Endothelial cell of umbilical vein (primary cell): ENCODE results near the gene NELL2.

Experiments used
- EZH2 ChIP-seq: IDR thresholded peaks from 2 replicates; pipeline ENCODE4 v1.6.1; 2012; ENCODE audit warnings: borderline replicate concordance, low read depth, mild to moderate bottlenecking, moderate library complexity, low read length, inconsistent platforms; ENCODE audit not compliant: severe bottlenecking
- POLR2A ChIP-seq: IDR thresholded peaks from 2 replicates; pipeline ENCODE4 v1.6.1; 2012; ENCODE audit warnings: low read depth, mild to moderate bottlenecking, control low read depth, low read length
- POLR2AphosphoS5 ChIP-seq: IDR thresholded peaks from 2 replicates; pipeline ENCODE4 v1.6.1; 2012; ENCODE audit warnings: low read depth, mild to moderate bottlenecking, control low read depth, low read length, moderate library complexity; ENCODE audit not compliant: insufficient read depth
- TF ChIP-seq, protein P1 (sequence below), 2 donors: IDR thresholded peaks; 1 replicate in 1 of 2; 2 replicates in 1 of 2; pipeline ENCODE4 v1.5.1; 2011; ENCODE audit warnings: low read length in 2 of 2, mild to moderate bottlenecking in 2 of 2, moderate library complexity in 2 of 2, control low read depth in 1 of 2, inconsistent platforms in 1 of 2, low read depth in 1 of 2; ENCODE audit not compliant: insufficient read depth in 1 of 2; ENCODE audit errors: extremely low read depth in 1 of 2

DNA sequence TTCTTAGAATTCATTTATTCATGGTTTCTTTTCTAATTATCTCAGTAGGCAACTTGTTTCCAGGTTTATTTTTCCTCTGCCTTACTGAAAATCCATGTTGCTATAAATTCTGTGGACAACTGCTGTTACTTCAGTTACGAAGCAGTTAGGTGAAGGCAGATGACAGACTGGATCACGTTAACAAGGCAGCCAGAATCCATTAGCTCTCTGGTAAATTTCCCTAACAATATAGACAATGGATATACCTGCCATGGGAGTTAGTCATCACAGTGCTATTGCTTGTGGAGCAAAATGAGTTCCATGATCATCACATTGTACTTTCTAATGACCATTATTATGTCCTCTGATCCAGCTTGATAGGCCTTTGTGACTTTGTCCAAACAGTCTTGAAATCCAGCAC lies 291.5 kb downstream of the NELL2 start:
- TF ChIP-seq POLR2A: no peak
- TF ChIP-seq, protein P1, sequence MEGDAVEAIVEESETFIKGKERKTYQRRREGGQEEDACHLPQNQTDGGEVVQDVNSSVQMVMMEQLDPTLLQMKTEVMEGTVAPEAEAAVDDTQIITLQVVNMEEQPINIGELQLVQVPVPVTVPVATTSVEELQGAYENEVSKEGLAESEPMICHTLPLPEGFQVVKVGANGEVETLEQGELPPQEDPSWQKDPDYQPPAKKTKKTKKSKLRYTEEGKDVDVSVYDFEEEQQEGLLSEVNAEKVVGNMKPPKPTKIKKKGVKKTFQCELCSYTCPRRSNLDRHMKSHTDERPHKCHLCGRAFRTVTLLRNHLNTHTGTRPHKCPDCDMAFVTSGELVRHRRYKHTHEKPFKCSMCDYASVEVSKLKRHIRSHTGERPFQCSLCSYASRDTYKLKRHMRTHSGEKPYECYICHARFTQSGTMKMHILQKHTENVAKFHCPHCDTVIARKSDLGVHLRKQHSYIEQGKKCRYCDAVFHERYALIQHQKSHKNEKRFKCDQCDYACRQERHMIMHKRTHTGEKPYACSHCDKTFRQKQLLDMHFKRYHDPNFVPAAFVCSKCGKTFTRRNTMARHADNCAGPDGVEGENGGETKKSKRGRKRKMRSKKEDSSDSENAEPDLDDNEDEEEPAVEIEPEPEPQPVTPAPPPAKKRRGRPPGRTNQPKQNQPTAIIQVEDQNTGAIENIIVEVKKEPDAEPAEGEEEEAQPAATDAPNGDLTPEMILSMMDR (IDR thresholded peaks at IDR 0.05; ENCODE audit: extremely low read depth in 1 of 2, insufficient read depth in 1 of 2, low read depth in 1 of 2, low read length in 2 of 2): no peak
- no peak for TF ChIP-seq POLR2AphosphoS5
- TF ChIP-seq EZH2: no peak
